RKO (cell line): ENCODE data around the gene LACC1.

Source experiments
- DNase-seq: peaks from one replicate; pipeline ENCODE4 v3.0.0-alpha.2; 2016; ENCODE audit warnings: low spot score

The LACC1 gene

DNA sequence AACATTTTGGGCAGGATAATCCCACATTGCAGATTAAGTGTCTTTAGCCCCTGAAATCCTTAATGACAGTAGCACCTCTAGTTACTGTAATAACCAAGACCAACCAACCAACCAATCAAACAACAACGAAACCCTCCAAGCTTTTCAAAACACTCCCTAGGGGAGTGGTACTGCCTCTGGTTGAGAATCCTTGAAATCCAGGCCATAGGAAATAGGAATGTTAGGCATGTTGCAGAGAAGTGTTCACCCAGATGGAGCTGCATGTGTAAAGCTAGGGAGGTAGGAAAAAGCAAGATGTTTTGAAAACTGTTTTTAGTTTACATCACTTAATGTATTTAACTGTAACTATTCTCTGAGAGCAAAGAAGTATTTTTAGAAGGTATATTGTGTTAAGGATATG lies 4.5 kb downstream of the LACC1 start:
- no peak for DNase-seq

DNA sequence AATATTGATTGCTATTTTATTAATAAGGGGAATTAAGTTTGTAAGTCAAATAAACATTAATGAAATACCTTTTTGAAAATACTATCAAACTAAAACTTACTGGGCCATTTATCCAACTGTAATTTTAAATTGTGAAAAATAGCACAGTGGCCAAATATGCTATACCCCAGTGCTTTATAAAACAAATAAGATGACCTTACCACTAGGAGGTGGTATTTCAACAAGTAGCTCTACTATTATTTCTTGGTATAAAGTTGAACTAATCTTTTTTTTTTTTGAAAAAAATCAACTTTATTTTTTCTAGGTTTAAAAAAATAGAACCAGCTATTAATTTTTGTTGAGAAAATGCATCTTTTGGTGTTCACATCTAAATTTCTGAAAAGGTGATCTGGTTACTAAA lies 14.7 kb downstream of the LACC1 start:
- peak; percentile 31 for DNase-seq

DNA sequence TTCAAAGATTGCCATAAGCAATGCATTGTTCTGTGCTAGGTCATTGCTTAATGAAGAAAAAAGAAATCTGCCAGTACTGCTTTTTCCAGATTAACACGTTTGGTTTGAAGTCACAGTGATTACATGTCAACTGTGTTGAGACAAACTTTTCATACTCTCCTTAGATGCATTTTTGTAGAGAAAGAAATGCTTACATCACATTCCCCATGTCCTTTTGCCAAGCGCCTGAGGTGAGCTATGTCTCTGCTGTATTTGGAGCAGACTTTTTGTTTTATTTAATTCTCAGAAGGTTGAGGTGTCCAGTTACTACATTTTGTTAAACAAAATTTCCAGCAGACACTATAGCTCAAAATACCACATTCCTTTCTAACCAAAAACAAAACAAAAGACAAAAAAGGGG lies 16.2 kb downstream of the LACC1 start:
- no peak for DNase-seq

DNA sequence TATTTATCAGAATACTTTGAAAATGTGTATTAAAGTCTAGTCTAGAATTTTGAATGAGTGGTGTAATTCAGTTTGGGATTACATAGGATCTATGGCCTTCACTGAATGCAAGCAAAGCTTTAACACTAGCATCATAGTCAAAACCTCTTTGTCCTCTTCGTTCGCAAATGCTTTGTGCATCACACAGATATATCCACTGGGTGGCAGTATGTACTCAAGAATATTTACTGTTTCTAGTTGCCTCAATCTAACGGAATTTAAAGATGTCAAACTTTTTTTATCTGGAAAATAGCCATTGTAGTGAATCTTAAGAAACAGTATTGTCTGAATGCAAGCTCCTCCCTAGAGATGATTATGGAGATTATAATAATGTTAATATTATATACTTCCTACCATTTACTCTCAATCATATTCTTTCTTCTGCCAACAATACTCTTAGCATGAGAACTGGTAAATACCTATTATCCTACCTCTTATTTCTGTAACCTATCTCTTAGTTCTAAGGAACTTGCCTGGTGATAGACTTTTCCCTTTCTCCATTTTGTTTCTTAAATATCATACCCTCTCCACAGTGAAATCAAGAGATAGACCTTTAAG lies 25.8 kb downstream of the LACC1 start:
- peak; percentile 78 for DNase-seq

DNA sequence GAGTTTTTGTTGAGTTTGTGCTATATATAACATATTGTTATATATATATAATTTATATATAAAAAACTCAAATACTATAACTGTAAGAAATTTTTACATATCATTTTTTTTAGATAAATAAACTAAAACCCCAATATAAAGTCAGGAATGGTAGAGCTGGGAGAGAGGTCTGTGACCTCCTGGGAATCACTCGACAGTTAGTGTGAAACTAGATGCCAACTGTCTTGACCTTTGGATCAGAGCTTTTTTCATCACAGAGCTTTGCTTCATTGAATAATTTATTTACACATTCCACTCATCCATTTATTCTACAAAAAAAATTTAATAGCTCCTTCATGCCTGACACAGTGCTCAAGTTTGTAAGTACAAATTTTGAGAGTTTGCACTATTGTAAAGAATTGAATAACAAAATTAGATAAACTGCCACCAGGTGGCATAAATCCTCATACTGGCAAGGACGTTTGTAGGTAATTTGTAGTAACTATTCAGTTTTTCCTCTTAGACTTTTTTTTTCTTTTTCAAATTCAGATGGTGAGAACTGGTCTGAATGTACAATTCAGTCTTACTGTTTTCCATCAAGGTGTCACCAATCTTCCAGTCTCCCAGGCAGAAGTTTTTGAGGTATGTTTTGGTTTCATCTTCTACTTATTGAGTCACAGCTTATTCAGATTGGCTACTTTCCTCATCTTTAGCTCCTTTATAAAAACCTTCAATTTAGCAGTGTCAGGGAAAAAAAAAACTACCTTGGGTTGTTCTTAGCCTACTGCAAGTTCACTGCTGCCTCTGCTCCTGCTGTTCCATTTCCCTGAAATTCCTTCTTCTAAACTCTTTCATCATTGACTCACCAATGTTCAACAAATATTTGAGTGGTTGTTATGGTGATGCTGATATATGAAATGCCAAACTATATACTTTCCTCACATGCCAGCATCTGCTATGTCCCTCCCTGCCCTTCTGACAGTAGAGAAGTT lies 28.7 kb downstream of the LACC1 start:
- peak; percentile 54 for DNase-seq

DNA sequence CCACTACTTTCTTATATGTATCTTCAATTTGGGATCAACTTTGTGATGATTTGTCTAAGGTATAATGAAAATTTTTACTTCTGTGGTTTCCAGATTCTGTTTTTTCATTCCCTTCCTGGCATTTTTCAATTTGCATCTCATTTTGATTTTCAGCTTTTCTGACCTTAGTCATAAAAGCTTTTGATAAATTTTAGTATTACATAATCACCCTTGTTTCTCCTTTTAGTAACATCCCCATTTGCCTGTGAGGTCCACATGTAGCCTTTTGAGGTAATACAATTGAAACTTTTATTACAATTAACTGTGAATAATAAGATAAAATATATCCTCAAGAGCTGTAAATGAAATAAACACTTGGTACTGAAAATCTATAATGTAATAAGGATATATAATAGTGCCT lies 31.2 kb downstream of the LACC1 start:
- no peak for DNase-seq

DNA sequence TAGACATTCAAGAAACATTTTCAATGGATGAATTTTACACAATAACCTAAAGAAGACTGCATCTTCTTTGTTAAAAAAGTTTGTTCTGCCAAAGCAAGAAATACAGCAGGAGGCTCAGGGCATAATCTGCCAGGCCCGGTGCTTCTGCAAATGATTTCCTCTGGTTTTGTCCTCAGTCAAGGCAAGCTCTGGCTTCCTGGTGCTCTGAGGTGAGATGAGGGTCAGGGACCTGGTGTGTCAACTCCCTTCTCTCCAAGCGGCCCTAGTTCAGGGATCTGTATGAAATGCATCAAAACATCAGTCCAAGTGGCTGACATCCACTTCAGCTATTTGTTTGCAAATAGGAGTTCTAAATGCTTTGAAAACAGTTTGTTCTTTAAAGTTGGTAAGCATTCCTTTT lies 31.6 kb downstream of the LACC1 start:
- DNase-seq, result no peak

DNA sequence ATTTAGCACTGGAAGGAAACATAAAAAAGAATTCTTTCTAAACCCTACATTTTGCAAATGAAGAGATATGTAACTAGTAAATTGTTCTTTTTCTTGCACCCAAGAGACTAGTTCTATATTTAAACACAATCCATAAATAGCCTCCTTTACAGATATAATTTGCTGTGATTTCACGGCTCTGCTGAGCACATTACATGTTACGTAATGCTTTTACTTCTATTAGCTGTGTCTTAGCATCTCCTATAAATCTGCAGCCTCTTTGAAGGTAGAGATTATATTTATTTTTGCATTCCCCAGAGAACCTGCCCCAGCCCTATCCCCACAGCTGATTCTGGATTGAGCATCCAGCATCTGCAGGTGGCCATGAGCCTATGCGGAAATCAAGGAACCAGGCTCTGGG lies 32.2 kb downstream of the LACC1 start:
- DNase-seq, result no peak

DNA sequence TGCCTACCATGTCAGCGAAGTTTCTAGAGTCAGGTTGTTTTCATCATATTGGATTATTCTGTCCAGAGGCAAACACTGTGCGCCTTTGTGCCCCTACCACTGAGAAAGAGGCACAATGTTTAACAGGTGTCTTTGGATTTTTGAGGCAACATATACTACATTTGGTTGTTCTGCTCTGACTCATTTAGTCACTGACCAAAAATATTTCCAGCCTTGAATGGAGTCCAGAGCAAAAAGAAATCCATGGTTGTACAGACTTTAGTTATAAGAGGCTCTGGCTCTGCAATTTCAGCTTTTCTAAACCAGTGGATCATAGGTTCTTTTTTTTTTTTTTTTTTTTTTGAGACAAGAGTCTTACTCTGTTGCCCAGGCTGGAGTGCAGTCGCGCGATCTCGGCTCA lies 35.7 kb downstream of the LACC1 start:
- no peak for DNase-seq

DNA sequence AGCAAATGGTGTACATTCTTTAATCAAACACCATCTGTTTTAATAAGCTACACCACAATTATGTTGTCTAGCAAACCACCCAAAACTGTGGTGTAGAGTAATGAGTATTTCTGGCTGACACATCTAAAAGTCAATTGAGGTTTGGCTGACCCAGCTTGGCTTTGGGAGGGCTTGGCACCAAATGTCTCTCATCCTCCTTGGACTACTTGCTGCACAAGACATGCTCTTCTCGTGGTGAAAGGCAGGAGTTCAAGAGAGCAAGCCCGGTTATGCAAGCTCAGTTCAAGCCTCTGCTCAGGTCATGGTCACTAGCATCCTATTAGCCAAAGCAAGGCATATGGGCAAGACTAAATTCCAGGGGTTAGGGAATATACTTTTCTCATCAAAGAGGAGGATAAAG lies 37.1 kb downstream of the LACC1 start:
- DNase-seq, result no peak

DNA sequence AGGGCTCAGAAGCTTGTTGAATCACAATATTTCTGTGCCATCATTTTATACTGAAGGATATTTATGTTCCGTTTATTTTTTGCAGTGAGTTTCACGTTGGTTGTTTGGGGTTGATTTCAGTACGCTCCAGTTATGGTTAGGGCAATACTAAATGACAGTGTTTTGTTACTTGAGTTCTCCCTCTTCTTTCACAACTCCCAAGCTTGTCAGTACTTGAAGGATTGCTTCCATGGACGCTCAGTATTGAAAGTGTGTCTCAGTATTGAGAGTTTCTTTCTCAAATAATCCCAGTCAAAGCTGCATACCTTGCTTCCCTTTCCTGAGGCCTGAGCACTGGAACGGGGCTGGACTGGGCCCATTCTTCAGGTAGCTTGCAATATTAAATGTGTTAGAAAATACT lies 38.9 kb downstream of the LACC1 start:
- no peak for DNase-seq

DNA sequence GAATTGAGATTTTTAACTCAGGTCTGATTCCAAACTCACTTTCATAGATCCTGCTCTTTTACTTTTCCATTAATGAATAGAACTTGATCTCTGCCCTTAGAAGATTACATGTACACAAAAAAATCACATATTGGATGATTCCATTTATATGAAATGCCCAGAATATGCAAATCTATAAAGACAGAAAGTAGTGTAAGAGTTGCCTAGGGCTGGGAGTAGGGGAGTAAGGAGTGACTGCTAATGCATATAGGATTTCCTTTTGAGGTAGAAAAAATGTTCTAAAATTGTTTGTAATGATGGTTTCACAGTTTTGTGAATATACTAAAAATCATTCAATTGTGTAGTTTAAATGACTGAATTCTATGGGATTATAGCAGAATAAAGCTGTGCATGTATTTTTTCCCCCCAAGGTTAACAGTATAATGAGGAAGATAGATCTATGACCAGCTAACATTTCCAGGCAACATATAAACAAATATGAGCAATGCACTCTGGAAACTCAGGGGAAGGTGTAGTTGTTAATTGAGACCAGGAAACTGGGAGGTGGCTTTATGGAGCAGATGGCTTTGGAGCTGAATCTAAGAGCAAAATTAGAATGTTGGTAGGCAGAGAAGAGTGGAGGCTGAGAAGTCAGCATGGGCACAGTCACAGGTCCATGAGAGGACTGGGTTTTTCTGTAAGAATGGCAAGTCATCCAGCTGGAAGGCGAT lies 41.4 kb downstream of the LACC1 start:
- no peak for DNase-seq

DNA sequence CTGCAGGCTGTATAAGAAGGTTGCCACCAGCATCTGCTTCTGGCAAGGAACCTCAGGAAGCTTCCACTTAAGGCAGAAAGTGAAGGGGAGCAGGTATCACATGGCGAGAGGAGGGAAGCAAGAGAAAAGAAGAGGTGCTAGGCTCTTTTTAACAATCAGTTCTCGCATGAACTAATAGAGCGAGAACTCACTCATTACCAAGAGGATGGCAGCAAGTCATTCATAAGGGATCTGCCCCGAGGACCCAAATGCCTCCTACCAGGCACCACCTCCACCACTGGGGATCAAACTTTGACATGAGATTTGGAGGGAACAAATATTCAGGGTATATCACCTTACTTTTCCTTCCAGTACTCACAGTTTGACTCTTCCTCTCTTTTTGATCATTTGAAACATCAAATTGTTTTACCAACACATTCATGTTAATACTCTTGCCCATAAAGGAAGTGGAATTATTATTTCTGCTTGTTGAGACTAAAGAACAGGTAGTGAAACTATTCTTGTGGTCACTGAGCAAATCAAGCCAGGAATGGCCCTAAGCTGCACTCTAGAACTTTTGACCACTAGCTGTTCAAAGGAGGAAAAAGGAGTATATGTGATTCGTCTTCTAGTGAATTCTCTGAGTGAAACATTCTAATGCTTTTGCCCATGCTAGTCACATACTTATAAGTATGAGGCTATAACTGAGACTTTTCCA lies 45.0 kb downstream of the LACC1 start:
- DNase-seq, result no peak

DNA sequence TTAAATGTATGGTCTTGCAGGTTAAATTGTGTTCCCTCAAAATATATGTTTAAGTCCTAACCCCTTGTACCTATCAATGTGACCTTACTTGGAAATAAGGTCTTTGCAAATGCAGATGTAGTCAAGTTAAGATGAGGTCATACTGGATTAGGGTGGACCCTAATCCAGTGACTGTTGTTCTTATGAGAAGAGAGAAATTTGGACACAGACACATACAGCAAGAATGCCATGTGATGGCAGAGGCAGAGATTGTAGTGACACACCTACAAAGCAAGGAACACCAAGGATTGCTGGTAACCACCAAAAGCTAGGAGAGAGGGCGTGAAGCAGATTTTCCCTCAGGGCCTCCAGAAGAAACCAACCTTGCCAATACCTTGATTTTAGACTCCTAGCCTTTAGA lies 50.2 kb downstream of the LACC1 start:
- DNase-seq, result no peak

DNA sequence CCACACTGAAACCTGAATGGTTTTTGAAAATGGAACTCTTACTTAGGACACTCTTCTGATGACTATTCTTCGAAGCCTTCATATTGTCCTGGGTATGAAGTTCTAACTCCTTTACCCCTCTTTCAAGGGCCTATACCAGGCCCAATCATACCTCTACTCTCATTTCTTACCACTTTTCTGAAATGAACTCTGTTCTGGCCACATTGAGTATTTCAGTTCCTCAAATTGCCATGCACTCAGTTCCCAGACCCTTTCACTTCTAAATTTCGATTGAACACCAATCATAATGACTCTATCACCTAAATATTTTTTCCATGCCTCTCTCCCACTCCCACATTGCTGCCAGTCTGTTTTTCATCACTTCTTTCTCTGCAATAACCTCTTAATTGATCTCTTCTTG lies 53.7 kb downstream of the LACC1 start:
- DNase-seq, result no peak

DNA sequence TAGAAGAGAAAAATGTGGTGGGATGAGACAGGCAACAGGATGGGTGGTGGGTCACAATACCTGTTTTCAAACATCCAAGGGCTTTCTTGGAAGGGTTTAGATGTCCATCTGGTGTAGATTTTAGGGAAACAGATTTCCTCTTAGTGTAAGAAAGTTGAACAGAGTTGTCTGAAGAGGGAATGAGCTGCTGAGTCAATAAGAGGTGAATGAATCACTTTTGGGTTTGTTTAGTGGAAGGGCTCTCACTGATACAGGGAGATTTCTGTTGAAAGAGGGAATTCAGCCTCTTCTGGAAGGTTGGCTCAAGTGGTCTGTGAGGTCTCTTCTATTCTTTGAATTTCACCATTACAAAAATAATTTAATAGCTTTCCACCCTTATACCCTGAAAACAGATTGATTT lies 54.6 kb downstream of the LACC1 start:
- no peak for DNase-seq

DNA sequence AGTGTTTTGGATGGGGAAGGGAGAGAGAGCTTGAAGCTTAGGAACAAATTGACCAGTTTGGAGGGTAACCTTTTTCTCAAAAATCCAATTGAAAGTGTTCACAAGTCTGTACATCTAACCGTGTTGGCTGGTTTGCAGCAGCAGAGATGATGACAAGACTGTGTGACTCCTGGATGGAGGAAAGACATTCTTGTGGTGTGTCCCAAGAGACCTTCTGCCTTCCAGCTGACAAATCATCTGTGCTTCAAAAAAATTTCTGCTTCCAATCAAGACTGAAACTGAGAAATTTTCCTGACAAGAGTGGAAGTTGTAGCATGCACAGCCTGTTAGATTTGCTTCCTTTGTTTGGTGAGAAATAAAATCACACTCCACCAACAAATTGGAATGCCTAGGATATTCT lies 56.2 kb downstream of the LACC1 start:
- no peak for DNase-seq

DNA sequence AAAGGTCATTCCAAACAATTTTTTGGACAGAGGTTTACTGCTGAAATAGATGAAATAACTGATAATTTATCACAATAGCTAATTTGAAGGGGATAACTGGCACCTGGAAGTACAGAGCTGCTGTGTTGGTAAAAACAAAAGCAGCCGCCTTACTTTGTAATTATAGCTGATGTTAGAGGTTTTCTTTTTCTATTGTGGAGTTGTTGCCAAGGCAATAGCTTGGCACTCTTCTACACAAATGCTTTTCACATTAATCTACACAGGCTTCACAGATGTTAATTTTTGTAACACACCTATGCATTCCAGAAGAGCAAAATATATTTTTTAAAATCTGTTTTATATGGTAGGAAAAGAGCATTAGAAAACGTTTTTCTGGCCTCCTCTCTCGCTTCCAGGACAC lies 56.9 kb downstream of the LACC1 start:
- DNase-seq, result no peak

DNA sequence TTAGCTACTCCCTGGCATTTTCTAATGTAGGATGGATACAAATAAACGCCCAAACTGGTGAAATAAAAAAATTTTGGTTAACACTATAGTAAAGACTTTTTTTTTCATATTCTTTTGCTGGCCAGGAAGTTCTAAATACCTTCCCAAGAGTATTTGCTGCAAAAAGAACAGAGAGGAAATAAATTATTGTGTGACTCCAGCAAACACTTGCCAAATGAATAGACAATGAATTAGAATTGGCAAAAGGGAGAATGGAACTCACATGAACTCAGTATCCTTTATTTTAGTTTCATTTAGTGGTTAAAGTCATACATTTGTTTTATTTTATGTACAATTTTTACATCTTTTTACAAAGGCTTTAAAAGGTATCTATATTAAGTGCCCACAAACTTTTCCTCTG lies 58.1 kb downstream of the LACC1 start:
- no peak for DNase-seq

DNA sequence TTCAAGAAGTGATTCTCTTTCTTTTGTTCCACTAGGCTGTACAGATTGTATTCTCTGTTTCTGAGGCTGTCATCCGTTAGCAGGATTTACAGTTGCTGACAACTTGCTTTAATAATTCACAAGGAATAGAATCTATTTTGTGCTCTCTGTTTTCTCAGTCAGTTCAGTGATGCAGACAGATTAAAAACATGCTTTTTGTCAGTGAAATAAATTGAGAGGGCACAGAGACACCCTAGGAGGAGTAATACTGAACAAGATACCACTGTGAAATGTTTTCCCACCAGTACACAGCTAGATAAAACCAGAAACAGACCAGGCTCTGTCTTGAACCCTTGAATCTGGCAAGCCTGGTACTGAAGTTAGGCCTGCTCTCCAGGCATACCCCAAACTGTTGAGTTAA lies 58.7 kb downstream of the LACC1 start:
- no peak for DNase-seq

DNA sequence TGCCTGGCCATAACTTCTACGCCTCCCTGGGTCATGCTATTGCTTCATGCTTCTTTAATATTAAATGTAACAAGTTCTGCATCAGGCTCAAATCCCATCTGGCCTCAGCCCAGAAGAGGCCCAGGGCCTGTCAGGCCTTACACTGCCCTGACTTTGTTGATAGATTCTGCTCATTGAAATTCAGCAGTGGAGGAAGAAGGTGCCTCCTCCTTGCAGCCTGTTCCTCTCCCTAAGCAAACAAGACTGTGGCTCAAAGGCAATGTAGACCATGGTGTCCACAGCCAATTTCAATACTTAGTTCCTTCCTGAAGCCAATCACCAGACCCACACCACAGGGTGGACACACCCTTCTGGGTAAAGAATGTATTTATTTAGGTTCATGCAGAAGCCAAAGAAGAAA lies 59.4 kb downstream of the LACC1 start:
- DNase-seq, result no peak

DNA sequence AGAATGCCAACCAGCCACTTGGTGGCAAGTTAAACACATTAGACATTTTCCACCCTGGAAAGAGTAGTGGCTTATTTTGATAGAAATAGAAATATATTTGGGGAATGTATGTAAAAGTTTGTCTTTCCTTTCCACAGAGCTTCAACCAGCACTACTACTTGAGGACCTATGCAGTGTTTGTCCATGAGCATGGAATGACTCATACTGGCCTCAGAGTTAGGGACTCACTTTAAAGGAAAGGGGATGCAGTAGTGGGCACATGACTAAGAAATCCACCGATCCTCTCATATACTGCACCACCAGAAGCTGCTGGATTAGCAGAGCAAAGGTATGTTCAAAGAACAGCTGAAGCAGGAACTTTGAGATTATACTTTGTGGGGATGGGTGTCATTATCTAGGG lies 62.6 kb downstream of the LACC1 start:
- DNase-seq, result peak; percentile 14
